Left lung (tissue), 10 donors: Measurements from ENCODE around the gene FARP2. TPM values are rescaled to one million over a fixed set of nuclear protein-coding genes. Genes with fewer than 3 reads are reported as not detected.

Source experiments
- ATAC-seq: fragments of 200-7000 bp; cut with Tn5 transposase; one replicate; pipeline ENCODE4 v1.9.1; 2020; ENCODE audit warnings: moderate library complexity
- DNase-seq, 4 donors: peaks; one replicate each; pipeline ENCODE4 v3.0.0-alpha.2; 2013 to 2020
- H3K27ac ChIP-seq, 2 donors: fragments of 200-600 bp; sonication (generic) in 1 of 2; one replicate each; pipeline versions ENCODE4 v1.5.0 to v1.8.0; 2020 to 2021
- H3K27me3 ChIP-seq, 2 donors: fragments of 200-600 bp; sonication (generic) in 1 of 2; one replicate each; pipeline versions ENCODE4 v1.5.0 to v1.8.0; 2020 to 2021
- H3K36me3 ChIP-seq, 2 donors: fragments of 200-600 bp; sonication (generic) in 1 of 2; one replicate each; pipeline versions ENCODE4 v1.5.0 to v1.8.0; 2020 to 2021
- H3K4me1 ChIP-seq, 2 donors: fragments of 200-600 bp; one replicate each; pipeline ENCODE4 v1.8.0; 2021
- H3K4me3 ChIP-seq, 2 donors: fragments of 200-600 bp; sonication (generic) in 1 of 2; one replicate each; pipeline versions ENCODE4 v1.5.0 to v1.8.0; 2020 to 2021; ENCODE audit warnings: mild to moderate bottlenecking in 1 of 2
- H3K9me3 ChIP-seq, 2 donors: fragments of 200-600 bp; sonication (generic) in 1 of 2; one replicate each; pipeline versions ENCODE4 v1.5.0 to v1.8.0; 2020 to 2021
- intact Hi-C, 2 donors: fragments of 100-400 bp; cut with DNase I; formaldehyde crosslinking; loops; one replicate each; pipeline versions ENCODE4 v1.11.2 to v1.14.2; 2022
- polyA plus RNA-seq, 6 donors: library from polyadenylated mRNA; unstranded; fragments of 120-200 nt; gene quantifications; one replicate each; pipeline ENCODE4 v1.2.1, GENCODE V29; 2013; ENCODE audit not compliant: insufficient read length in 6 of 6
- total RNA-seq, 2 donors: library from RNA; stranded (reverse); fragmentation: NEBNext Ultra II Directional; extraction: Animal tissue kit (Norgen Biotek cat#: 25700); gene quantifications; one replicate each; pipeline ENCODE4 v1.2.1, GENCODE V29; 2021
- TF ChIP-seq, protein P1 (sequence below), 2 donors: fragments of 200-600 bp; sonication (generic) in 1 of 2; IDR thresholded peaks; one replicate each; pipeline versions ENCODE4 v1.5.0 to v1.8.0; 2021; ENCODE audit warnings: antibody characterized with exemption in 2 of 2
- donor health status: DM: no; HTN: yes; CAD: no.
- donor health status: DM: no; HTN: no; CAD: no.

Gene FARP2
- total and polyA plus RNA-seq, 8 donors, result 32.2 to 54.8 (median 49.9) TPM

DNA sequence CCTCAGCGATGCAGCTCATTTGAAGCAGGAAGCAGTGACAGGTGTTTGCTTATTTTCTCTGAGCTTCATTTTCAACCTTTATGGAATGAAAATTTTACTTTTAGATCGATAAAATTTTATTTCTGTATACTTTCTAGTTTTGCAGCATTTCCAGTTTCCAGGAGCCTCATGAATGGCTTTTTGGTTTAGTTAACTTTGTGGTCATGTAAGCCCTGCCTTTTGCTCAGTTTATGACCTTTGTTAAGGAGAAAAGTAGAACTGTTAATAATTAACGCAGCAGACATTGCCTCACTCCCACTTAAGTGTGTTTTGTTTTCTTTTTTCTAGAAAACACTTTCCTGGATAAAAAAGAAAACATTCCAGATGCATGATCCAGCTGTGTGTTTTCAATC is 4.4 kb upstream of the FARP2 start:
- intact Hi-C loops, result no loop called here

GRCh38 chr2:241352227-241352626 is 3.9 kb upstream of the FARP2 start:
- ATAC-seq (no peak), DNase-seq (no peak)
- Histone ChIP-seq H3K36me3 (peaks cover 6 to 76% of the 10 kb centered on the region in 2 donors), H3K27ac (peak overlapping the region in 1 of 2 donors; percentile 5), H3K27me3 (no peaks in the 10 kb centered on the region), H3K9me3 (no peaks in the 10 kb centered on the region), H3K4me3 (no peak overlapping the region), H3K4me1 (peaks cover 13 to 20% of the 10 kb centered on the region in 2 donors)
- TF ChIP-seq, protein P1, sequence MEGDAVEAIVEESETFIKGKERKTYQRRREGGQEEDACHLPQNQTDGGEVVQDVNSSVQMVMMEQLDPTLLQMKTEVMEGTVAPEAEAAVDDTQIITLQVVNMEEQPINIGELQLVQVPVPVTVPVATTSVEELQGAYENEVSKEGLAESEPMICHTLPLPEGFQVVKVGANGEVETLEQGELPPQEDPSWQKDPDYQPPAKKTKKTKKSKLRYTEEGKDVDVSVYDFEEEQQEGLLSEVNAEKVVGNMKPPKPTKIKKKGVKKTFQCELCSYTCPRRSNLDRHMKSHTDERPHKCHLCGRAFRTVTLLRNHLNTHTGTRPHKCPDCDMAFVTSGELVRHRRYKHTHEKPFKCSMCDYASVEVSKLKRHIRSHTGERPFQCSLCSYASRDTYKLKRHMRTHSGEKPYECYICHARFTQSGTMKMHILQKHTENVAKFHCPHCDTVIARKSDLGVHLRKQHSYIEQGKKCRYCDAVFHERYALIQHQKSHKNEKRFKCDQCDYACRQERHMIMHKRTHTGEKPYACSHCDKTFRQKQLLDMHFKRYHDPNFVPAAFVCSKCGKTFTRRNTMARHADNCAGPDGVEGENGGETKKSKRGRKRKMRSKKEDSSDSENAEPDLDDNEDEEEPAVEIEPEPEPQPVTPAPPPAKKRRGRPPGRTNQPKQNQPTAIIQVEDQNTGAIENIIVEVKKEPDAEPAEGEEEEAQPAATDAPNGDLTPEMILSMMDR (IDR thresholded peaks at IDR 0.05), result no peak
- intact Hi-C loops, result no loop called here

More for the DNA sequence above, 4.4 kb upstream of the FARP2 start:
- no peaks in the 10 kb centered on the region for H3K27me3 ChIP-seq
- H3K4me3 ChIP-seq, result no peak overlapping the region
- peaks cover 7 to 14% of the 10 kb centered on the region in 2 donors for H3K4me1 ChIP-seq
- H3K36me3 ChIP-seq, result peaks cover 6 to 82% of the 10 kb centered on the region in 2 donors
- ATAC-seq, result no peak
- H3K9me3 ChIP-seq, result no peaks in the 10 kb centered on the region
- TF ChIP-seq, protein P1 (IDR thresholded peaks at IDR 0.05), result no peak
- H3K27ac ChIP-seq, result peak overlapping the region; percentile 28 to 33
- DNase-seq, result no peak

DNA sequence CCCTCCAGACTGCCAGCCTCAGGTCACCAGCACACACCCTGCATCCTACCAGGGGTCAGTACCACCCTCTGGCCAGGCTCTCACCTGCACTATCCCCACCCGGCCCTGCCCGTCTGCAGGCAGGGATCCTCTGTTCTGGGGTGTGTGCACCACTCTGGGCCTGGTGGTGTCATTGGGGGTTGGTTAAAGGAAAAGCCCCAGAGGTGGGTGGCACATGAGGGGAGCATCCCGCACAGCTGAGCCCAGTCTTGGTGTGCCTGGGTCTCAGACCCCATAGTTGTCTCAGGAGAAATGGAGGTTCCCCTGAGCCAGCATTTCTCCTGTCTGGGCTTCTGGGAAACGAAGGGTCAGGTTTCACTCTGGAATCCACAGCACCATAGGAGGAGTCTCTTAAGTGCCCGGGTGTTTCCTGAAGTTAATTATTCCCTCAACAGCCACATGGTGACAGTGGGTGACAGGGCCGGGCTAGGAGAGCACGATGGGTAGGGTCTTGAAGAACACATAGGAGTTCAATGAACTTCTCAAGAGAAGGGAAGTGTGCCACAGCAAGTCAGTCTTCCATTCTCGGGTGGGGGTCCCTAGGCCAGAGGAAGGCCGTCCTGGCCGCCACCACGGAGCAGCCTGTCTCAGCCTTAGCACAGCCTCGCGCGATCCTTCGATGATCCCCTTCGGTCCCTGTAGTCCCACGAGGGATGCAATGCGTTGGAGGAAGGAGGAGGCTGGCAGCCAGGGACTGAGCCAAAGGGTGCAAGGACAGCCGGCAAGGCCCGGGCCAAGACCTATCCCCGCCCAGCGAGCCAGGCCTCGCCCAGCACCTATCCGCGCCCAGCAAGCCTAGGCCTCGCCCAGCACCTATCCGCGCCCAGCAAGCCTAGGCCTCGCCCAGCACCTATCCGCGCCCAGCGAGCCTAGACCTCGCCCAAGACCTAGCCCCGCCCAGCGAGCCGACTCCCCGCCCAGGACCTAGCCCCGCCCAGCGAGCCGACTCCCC is 1.1 kb upstream of the FARP2 start:
- peaks cover 0 to 49% of the 10 kb centered on the region in 2 donors for H3K36me3 ChIP-seq
- peaks cover 22 to 37% of the 10 kb centered on the region in 2 donors for H3K4me1 ChIP-seq
- intact Hi-C loops, result no loop called here
- no peaks in the 10 kb centered on the region for H3K9me3 ChIP-seq
- H3K4me3 ChIP-seq, result peak overlapping the region in 1 of 2 donors; percentile 17
- TF ChIP-seq, protein P1 (IDR thresholded peaks at IDR 0.05), result no peak
- peak overlapping the region; percentile 70 to 73 for H3K27ac ChIP-seq
- ATAC-seq, result peak; percentile 59
- DNase-seq, result peak in 3 of 4 donors; percentile 64 to 96 (median 92)
- no peaks in the 10 kb centered on the region for H3K27me3 ChIP-seq

DNA sequence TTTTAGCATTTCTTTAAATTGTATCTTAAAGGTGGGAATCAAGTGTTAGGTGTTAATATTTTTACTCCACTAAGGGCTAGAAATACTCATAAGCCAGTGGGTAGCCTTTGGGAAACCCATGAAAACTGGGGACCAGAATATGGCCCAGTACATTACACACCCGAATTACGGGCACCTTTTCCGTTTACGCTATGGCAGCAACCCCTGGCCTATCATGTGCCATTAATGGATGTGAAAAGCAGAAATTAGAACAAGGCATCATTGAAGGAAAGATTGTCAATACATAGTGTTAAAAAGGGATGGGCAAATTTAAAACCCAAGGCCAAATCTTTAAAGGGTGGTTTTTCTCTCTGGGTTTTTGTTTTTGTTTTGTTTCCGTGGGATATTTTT is 781 bp downstream of the FARP2 start:
- H3K4me3 ChIP-seq, result peak overlapping the region; percentile 82
- peaks cover 22 to 36% of the 10 kb centered on the region in 2 donors for H3K4me1 ChIP-seq
- TF ChIP-seq, protein P1 (IDR thresholded peaks at IDR 0.05), result no peak
- H3K36me3 ChIP-seq, result peaks cover 0 to 30% of the 10 kb centered on the region in 2 donors
- intact Hi-C loops, result no loop called here
- peak overlapping the region in 1 of 2 donors; percentile 87 for H3K27ac ChIP-seq
- ATAC-seq (no peak), DNase-seq (no peak)
- no peaks in the 10 kb centered on the region for H3K9me3 ChIP-seq
- H3K27me3 ChIP-seq, result no peaks in the 10 kb centered on the region

- Histone ChIP-seq H3K4me1 (peaks cover 22 to 33% of the 10 kb centered on the region in 2 donors), H3K4me3 (peak overlapping the region in 1 of 2 donors; percentile 82), H3K27me3 (no peaks in the 10 kb centered on the region), H3K9me3 (no peaks in the 10 kb centered on the region), H3K36me3 (peaks cover 0 to 23% of the 10 kb centered on the region in 2 donors), H3K27ac (no peak overlapping the region)
- intact Hi-C loops, result no loop called here
- ATAC-seq, result no peak
- TF ChIP-seq, protein P1 (IDR thresholded peaks at IDR 0.05), result no peak
- DNase-seq, result no peak
Measured at GRCh38 chr2:241357531-241357930, 1.4 kb downstream of the FARP2 start.
